ENCODE results near the gene UBTF.
"Not testable (repeated sequence)": the region's sequence is repeated elsewhere in the genome, so short reads cannot be mapped to it uniquely, and the experiment has no call there.

UBTF gene

DNA sequence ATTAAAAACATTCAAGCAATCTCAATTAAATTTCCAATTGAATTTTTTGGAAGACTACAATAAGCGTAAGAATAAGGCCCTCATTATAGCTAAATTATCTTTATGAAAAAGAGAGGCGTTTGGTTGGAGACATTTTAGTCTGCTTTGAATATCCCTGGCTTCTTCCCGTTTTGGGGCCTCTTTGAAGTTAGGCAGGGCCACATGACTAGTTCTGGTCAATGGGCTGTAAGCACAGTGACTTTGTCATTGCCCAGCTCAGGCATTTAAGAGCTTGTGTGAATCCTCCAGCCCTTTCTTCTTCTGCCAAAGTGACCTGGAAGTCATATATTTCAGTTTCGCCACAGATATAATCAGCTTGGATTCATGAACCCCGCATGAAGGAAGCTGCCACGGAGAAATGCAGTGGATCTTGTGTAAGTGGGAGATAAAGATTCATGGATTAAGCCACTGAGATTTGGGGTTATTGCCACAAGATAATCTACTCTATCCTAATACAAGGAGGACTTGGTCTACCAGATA lies 21.7 kb upstream of the UBTF start:
- TF ChIP-seq, protein P1, sequence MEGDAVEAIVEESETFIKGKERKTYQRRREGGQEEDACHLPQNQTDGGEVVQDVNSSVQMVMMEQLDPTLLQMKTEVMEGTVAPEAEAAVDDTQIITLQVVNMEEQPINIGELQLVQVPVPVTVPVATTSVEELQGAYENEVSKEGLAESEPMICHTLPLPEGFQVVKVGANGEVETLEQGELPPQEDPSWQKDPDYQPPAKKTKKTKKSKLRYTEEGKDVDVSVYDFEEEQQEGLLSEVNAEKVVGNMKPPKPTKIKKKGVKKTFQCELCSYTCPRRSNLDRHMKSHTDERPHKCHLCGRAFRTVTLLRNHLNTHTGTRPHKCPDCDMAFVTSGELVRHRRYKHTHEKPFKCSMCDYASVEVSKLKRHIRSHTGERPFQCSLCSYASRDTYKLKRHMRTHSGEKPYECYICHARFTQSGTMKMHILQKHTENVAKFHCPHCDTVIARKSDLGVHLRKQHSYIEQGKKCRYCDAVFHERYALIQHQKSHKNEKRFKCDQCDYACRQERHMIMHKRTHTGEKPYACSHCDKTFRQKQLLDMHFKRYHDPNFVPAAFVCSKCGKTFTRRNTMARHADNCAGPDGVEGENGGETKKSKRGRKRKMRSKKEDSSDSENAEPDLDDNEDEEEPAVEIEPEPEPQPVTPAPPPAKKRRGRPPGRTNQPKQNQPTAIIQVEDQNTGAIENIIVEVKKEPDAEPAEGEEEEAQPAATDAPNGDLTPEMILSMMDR (IDR thresholded peaks at IDR 0.05; ENCODE audit: control insufficient read depth, extremely low read depth, insufficient read depth), result no peak
- DNase-seq (ENCODE audit: low read depth), result no peak
- H3K4me3 ChIP-seq (ENCODE audit: low read depth, low read length), result no peak overlapping the region

- H3K4me3 ChIP-seq (ENCODE audit: low read depth, low read length); DNase-seq (ENCODE audit: low read depth): not testable (repeated sequence)
These were observed 18.4 kb upstream of the UBTF start for GRCh38 chr17:44237886-44238285.

DNA sequence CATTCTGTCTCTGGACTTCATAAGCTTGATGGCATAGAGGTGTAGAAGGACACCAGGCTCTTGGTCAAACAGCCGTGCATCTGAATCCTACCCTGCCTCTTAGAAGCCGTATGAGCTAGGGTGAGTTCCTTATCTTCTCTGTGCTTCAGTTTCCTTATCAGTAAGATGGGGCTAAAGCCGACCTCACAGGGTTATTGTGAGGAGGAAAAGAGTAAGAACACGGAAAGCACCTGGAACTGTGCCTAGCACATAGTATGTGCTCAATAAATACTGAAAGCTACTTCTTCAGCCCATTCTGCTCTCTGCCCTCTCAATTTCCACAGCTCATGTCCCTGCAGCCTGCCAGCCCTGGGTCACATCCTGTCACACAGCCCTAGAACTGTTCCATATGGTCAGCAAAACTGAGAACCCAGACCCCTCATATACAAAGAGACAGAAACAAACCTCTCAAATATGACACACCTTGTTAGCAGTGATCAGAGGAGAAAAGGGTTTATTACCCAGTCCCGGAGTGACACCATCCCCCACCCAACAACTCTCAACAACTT lies 17.0 kb upstream of the UBTF start:
- TF ChIP-seq, protein P1 (IDR thresholded peaks at IDR 0.05; ENCODE audit: control insufficient read depth, extremely low read depth, insufficient read depth), result no peak
- no peak for DNase-seq (ENCODE audit: low read depth)

DNA sequence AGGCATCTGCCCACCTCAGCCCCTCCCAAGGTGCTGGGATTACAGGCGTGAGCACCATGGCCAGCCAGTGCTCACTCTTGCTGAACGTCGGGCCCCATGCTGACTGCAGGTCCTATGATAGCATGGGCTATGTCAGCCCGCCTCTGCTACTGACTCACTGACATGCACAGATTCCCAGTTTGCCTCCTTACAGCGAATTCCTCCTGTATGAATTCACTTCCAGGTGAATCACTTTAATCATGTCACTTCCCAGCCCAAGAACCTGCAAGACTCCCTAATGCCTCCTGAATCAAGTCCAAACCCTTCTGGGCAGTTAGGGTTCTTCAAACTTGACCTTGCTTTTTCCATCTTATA lies 16.1 kb upstream of the UBTF start:
- DNase-seq (ENCODE audit: low read depth), result no peak
- TF ChIP-seq, protein P1 (IDR thresholded peaks at IDR 0.05; ENCODE audit: control insufficient read depth, extremely low read depth, insufficient read depth), result no peak

More for the DNA sequence above, 17.0 kb upstream of the UBTF start:
- no peak overlapping the region for H3K4me3 ChIP-seq (ENCODE audit: low read depth, low read length)

DNA sequence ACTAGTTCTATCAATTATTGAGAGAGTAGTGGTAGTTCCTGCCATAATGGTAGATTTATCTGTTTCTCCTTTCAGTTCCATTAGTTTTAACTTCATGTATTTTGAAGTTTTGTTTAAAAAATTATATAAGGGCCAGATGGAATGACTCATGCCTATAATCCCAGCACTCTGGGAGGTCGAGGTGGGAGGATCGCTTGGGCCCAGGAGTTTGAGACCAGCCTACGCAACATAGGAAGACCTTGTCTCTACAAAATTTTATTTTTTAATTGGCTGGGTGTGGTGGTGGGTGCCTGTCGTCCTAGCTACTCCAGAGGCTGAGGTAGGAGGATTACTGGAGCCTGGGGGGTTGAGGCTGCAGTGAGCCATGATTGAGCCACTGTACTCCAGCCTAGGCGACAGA lies 14.1 kb upstream of the UBTF start:
- no peak overlapping the region for H3K4me3 ChIP-seq (ENCODE audit: low read depth, low read length)
- TF ChIP-seq, protein P1 (IDR thresholded peaks at IDR 0.05; ENCODE audit: control insufficient read depth, extremely low read depth, insufficient read depth), result no peak
- no peak for DNase-seq (ENCODE audit: low read depth)

More for the DNA sequence above, 16.1 kb upstream of the UBTF start:
- H3K4me3 ChIP-seq (ENCODE audit: low read depth, low read length), result no peak overlapping the region

GRCh38 chr17:44232061-44232460 lies 12.6 kb upstream of the UBTF start:
- TF ChIP-seq, protein P1 (IDR thresholded peaks at IDR 0.05; ENCODE audit: control insufficient read depth, extremely low read depth, insufficient read depth), result no peak
- no peak overlapping the region for H3K4me3 ChIP-seq (ENCODE audit: low read depth, low read length)
- DNase-seq (ENCODE audit: low read depth), result no peak

DNA sequence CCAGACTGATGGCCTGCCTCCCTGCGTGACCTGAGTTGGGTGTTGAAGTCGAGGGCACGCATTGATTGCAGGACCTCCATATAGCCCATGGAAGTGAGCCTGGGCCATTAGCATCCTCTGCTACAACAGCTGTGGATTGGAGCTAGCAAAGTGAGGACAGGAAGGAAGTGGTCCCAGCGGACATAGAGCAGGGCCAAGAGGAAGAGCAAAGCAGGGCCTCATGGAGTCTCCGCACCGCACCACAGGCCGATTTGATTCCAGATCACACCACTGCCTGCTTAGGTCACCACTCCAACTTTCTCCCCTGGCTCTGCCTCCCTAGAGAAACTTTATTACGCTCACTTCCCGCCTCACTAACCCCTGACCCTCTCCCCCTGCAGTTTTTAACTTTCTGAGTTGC lies 10.7 kb upstream of the UBTF start:
- TF ChIP-seq, protein P1 (IDR thresholded peaks at IDR 0.05; ENCODE audit: control insufficient read depth, extremely low read depth, insufficient read depth), result no peak
- DNase-seq (ENCODE audit: low read depth), result no peak
- H3K4me3 ChIP-seq (ENCODE audit: low read depth, low read length), result no peak overlapping the region

Data from LNCaP clone FGC (cell line).